ENCODE measurements around the gene ODR4.

The ODR4 gene

DNA sequence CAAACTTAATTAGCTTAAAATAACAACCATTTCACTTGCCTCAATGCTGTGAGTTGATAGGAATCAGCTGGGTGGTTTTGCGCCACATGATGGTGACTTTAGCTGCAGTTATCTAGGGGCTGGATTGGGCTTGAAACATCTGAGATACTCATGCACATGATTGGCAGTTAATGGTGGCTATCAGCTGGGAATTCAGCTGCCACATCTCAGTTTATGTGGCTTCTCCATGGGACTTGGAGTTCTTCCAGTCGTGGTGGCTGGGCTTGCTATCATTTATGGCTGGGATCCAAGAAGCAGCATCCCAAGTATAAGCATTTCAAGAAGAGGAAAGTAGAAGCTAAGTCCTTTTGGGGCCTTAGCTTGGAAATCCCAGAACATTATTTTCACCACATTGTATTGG lies 48.9 kb downstream of the ODR4 start:
- TF ChIP-seq, protein P1, sequence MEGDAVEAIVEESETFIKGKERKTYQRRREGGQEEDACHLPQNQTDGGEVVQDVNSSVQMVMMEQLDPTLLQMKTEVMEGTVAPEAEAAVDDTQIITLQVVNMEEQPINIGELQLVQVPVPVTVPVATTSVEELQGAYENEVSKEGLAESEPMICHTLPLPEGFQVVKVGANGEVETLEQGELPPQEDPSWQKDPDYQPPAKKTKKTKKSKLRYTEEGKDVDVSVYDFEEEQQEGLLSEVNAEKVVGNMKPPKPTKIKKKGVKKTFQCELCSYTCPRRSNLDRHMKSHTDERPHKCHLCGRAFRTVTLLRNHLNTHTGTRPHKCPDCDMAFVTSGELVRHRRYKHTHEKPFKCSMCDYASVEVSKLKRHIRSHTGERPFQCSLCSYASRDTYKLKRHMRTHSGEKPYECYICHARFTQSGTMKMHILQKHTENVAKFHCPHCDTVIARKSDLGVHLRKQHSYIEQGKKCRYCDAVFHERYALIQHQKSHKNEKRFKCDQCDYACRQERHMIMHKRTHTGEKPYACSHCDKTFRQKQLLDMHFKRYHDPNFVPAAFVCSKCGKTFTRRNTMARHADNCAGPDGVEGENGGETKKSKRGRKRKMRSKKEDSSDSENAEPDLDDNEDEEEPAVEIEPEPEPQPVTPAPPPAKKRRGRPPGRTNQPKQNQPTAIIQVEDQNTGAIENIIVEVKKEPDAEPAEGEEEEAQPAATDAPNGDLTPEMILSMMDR (conservative IDR thresholded peaks at IDR 0.05; ENCODE audit: low read depth, low read length): no peak
- H2AFZ ChIP-seq (ENCODE audit: low read depth): no peak overlapping the region
- H3K27me3 ChIP-seq (ENCODE audit: insufficient read depth, low read depth): no peaks in the 10 kb centered on the region
- H3K36me3 ChIP-seq (ENCODE audit: insufficient read depth): no peaks in the 10 kb centered on the region
- H3K9ac ChIP-seq: no peak overlapping the region
- no peak overlapping the region for H3K4me3 ChIP-seq (IDR thresholded peaks at IDR 0.05; ENCODE audit: insufficient read depth, low read depth, low read length)
- peaks cover 36% of the 10 kb centered on the region for H3K4me1 ChIP-seq (ENCODE audit: low read depth, poor library complexity, severe bottlenecking)
- H3K4me2 ChIP-seq: no peak overlapping the region
- no peak overlapping the region for H3K27ac ChIP-seq
- H3K79me2 ChIP-seq (ENCODE audit: insufficient read depth, low read depth): no peaks in the 10 kb centered on the region
- H4K20me1 ChIP-seq (ENCODE audit: insufficient read depth): no peaks in the 10 kb centered on the region

- TF ChIP-seq, protein P1 (conservative IDR thresholded peaks at IDR 0.05; ENCODE audit: low read depth, low read length): no peak
- H2AFZ ChIP-seq (ENCODE audit: low read depth): no peak overlapping the region
- H3K27me3 ChIP-seq (ENCODE audit: insufficient read depth, low read depth): no peaks in the 10 kb centered on the region
- peaks cover 30% of the 10 kb centered on the region for H3K4me1 ChIP-seq (ENCODE audit: low read depth, poor library complexity, severe bottlenecking)
- no peak overlapping the region for H3K27ac ChIP-seq
- H3K9ac ChIP-seq: no peak overlapping the region
- no peak overlapping the region for H3K4me2 ChIP-seq
- no peaks in the 10 kb centered on the region for H3K36me3 ChIP-seq (ENCODE audit: insufficient read depth)
- no peaks in the 10 kb centered on the region for H4K20me1 ChIP-seq (ENCODE audit: insufficient read depth)
- no peak overlapping the region for H3K4me3 ChIP-seq (IDR thresholded peaks at IDR 0.05; ENCODE audit: insufficient read depth, low read depth, low read length)
- H3K79me2 ChIP-seq (ENCODE audit: insufficient read depth, low read depth): no peaks in the 10 kb centered on the region
These were observed 50.5 kb downstream of the ODR4 start for GRCh38 chr1:186426118-186426517.

GRCh38 chr1:186429017-186429416 lies 53.4 kb downstream of the ODR4 start:
- Histone ChIP-seq H3K4me3 (IDR thresholded peaks at IDR 0.05; ENCODE audit: insufficient read depth, low read depth, low read length) (no peak overlapping the region), H3K9ac (no peak overlapping the region), H3K79me2 (ENCODE audit: insufficient read depth, low read depth) (no peaks in the 10 kb centered on the region), H3K27ac (no peak overlapping the region), H4K20me1 (ENCODE audit: insufficient read depth) (no peaks in the 10 kb centered on the region), H2AFZ (ENCODE audit: low read depth) (no peak overlapping the region), H3K36me3 (ENCODE audit: insufficient read depth) (no peaks in the 10 kb centered on the region), H3K4me2 (no peak overlapping the region), H3K4me1 (ENCODE audit: low read depth, poor library complexity, severe bottlenecking) (peaks cover 11% of the 10 kb centered on the region), H3K27me3 (ENCODE audit: insufficient read depth, low read depth) (no peaks in the 10 kb centered on the region)
- TF ChIP-seq, protein P1 (conservative IDR thresholded peaks at IDR 0.05; ENCODE audit: low read depth, low read length): no peak

DNA sequence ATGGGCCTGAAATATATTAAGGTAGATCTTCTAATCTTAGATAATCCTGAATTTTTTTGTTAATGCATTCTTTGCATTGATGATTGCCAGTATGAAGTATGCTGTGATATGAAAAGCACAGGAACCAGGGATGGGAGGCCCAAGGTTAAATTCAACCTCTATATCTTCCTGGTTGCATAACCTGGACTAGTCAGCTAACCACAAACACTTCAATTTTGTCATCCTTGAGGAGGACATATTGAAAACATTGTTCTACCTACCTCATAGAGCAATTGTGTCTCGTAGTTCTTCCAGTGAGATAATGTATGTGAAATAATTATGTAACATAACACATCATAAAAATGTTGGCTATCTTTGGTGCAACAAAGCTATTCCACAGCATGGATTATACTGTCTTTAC lies 59.7 kb downstream of the ODR4 start:
- no peaks in the 10 kb centered on the region for H3K36me3 ChIP-seq (ENCODE audit: insufficient read depth)
- no peak overlapping the region for H3K27ac ChIP-seq
- H3K4me2 ChIP-seq: no peak overlapping the region
- no peaks in the 10 kb centered on the region for H3K79me2 ChIP-seq (ENCODE audit: insufficient read depth, low read depth)
- no peak overlapping the region for H2AFZ ChIP-seq (ENCODE audit: low read depth)
- H3K9ac ChIP-seq: no peak overlapping the region
- TF ChIP-seq, protein P1 (conservative IDR thresholded peaks at IDR 0.05; ENCODE audit: low read depth, low read length): no peak
- H3K4me3 ChIP-seq (IDR thresholded peaks at IDR 0.05; ENCODE audit: insufficient read depth, low read depth, low read length): no peak overlapping the region
- H3K27me3 ChIP-seq (ENCODE audit: insufficient read depth, low read depth): no peaks in the 10 kb centered on the region
- H3K4me1 ChIP-seq (ENCODE audit: low read depth, poor library complexity, severe bottlenecking): peaks cover 2% of the 10 kb centered on the region
- no peaks in the 10 kb centered on the region for H4K20me1 ChIP-seq (ENCODE audit: insufficient read depth)

All from KMS-11 (cell line).